PC-3 (cell line): ENCODE measurements around the gene PPP2R3B.

ENCODE experiments used
- EZH2phosphoT487 ChIP-seq: fragments of 300-600 bp; sonication (generic); IDR thresholded peaks from 2 replicates; pipeline ENCODE4 v1.6.1; 2018; ENCODE audit warnings: mild to moderate bottlenecking, antibody characterized with exemption, low read length, borderline replicate concordance
- TF ChIP-seq, protein P1 (sequence below): fragments of 300-600 bp; sonication (generic); conservative IDR thresholded peaks from 2 replicates; pipeline ENCODE4 v1.5.1; 2017; ENCODE audit warnings: antibody characterized with exemption, low read depth, mild to moderate bottlenecking, low read length

DNA sequence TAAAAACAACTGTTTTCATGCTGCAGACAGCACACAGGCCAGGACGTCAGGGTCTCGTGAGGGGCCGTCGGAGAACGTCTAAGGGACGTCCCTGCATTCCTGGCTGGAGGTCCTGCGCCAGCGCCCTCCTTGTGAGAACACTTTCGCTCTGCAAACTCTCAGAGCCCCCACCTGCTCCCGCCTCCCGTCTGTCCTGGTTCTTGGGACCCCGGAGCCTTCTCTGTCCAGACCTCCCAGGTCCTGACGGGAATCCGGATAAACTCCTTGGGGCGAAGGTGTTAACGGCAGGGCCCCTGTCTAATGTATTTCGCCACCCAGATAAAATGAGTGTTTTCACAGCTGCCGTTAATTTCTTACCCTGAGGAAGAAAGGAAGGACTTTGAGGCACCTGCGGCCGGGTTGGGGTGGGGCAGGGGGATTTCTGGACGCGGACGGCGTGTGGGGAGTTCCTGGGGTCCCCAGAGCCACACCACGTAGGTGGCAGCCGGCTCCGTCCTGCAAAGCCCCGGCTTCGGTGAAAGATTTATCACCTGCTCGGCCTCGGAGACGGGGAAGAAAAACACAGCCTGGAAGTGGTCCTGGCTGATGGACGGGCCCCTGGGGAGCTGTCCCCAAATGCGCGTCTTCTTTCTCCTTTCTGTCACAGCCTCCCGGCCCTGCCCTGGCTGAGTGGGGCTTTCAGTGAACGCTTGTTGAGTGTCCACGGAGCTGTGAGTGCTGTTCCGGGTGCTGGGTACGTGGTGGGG lies 35.1 kb upstream of the PPP2R3B start:
- TF ChIP-seq, protein P1, sequence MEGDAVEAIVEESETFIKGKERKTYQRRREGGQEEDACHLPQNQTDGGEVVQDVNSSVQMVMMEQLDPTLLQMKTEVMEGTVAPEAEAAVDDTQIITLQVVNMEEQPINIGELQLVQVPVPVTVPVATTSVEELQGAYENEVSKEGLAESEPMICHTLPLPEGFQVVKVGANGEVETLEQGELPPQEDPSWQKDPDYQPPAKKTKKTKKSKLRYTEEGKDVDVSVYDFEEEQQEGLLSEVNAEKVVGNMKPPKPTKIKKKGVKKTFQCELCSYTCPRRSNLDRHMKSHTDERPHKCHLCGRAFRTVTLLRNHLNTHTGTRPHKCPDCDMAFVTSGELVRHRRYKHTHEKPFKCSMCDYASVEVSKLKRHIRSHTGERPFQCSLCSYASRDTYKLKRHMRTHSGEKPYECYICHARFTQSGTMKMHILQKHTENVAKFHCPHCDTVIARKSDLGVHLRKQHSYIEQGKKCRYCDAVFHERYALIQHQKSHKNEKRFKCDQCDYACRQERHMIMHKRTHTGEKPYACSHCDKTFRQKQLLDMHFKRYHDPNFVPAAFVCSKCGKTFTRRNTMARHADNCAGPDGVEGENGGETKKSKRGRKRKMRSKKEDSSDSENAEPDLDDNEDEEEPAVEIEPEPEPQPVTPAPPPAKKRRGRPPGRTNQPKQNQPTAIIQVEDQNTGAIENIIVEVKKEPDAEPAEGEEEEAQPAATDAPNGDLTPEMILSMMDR: no peak
- TF ChIP-seq EZH2phosphoT487: no peak
